Heart left ventricle (tissue), 13 donors: ENCODE results near the gene C17orf100.

Source experiments
- CTCF ChIP-seq, 12 donors: fragments of 200-600 bp; sonication (generic) in 4 of 12; IDR thresholded peaks; one replicate each; pipeline versions ENCODE4 v1.5.0 to v1.8.0; 2018 to 2022; ENCODE audit warnings: antibody characterized with exemption in 12 of 12, mild to moderate bottlenecking in 5 of 12
- POLR2A ChIP-seq, 2 donors: fragments of 450-650 bp; IDR thresholded peaks; one replicate each; pipeline ENCODE4 v1.6.1; 2017; ENCODE audit warnings: antibody characterized with exemption in 2 of 2, mild to moderate bottlenecking in 2 of 2, moderate library complexity in 2 of 2
- donor health status: ischemic (EF 13 %, LVEDD 7.1; RV severe dilation, severe dysfunction).
- donor health status: DM: no; HTN: yes; CAD: no.
- donor health status: DM: no; HTN: no; CAD: no.
- donor health status: ischemic (EF 25% LVEDD 6.9; RV normal size, moderate dysfunction).
- donor health status: ischemic (EF 25% LVEDD 5.7; RV mildly dilated, moderate dysfunction).
- donor health status: ischemic (EF 35%, LVEDD 5.7; RV mildly dilated, moderate dysfunction).
- donor health status: nonischemic (EF 11% LVEDD 7.7; RV severe dilation, severe dysfunction).
- donor health status: DM: yes; HTN: yes; CAD: no.
- donor health status: PGD.
- donor health status: ischemic (EF 29% LVEDD 5.4; RV normal size, mild dysfunction).
- donor health status: nonischemic (EF 23%, LVEDD 6.1; RV moderate dilation, normal function).

DNA sequence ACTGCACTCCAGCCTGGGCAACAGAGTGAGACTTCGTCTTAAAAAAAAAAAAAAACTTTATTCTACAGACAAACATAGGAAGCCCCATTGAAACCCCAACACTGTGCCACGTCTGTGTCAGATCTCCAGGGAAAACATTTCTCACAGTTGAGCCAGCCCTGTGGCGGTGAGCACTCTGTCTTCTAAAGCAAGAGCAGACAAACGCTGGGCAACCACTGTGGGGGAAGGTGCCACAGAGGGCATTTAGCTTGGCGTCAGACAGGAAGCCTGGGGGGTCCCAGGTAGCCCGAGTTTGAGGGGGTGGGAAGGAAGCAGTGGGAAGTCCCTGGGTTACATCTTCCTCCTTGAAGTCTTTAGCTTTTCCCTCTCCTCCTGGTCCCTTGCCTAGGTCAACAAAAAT lies 16.0 kb downstream of the C17orf100 start:
- TF ChIP-seq CTCF (IDR thresholded peaks at IDR 0.05) (no peak), POLR2A (IDR thresholded peaks at IDR 0.05) (no peak)
